OCI-LY3 (cell line): ENCODE data around the gene SPSB4.

Experiments
- H2AFZ ChIP-seq: fragments of 200-600, 300-600 bp; shearing (Covaris generic); 2 replicates; pipeline ENCODE4 v1.6.0; 2014; ENCODE audit warnings: antibody characterized with exemption, low read depth, low read length
- H3K27ac ChIP-seq: fragments of 200-600, 300-600 bp; sonication (generic); 2 replicates; pipeline ENCODE4 v1.5.1; 2014; ENCODE audit warnings: mild to moderate bottlenecking, low read length, moderate library complexity, mixed read lengths
- H3K27me3 ChIP-seq: fragments of 200-600, 300-600 bp; sonication (generic); 2 replicates; pipeline ENCODE4 v1.6.1; 2014; ENCODE audit warnings: low read depth, low read length, mixed read lengths
- H3K36me3 ChIP-seq: fragments of 200-600, 300-600 bp; sonication (generic); replicated peaks from 2 replicates; pipeline ENCODE3; 2014; ENCODE audit warnings: low read depth, low read length, mixed read lengths
- H3K4me1 ChIP-seq: fragments of 300-600, 200-600 bp; sonication (generic); 2 replicates; pipeline ENCODE4 v1.6.1; 2014; ENCODE audit warnings: low read length, mixed read lengths
- H3K4me2 ChIP-seq: fragments of 200-600, 300-600 bp; sonication (generic); 2 replicates; pipeline ENCODE4 v1.6.1; 2014; ENCODE audit warnings: low read length, mixed read lengths
- H3K4me3 ChIP-seq: fragments of 300-600, 200-600 bp; sonication (generic); 2 replicates; pipeline ENCODE4 v1.5.1; 2014; ENCODE audit warnings: antibody characterized with exemption, mild to moderate bottlenecking, low read length, moderate library complexity
- H3K79me2 ChIP-seq: fragments of 300-600, 200-600 bp; shearing (Covaris generic); 2 replicates; pipeline ENCODE4 v1.6.1; 2014; ENCODE audit warnings: mild to moderate bottlenecking, low read length, mixed read lengths
- H3K9ac ChIP-seq: fragments of 300-600, 200-600 bp; shearing (Covaris generic); 2 replicates; pipeline ENCODE4 v1.6.0; 2014; ENCODE audit warnings: mild to moderate bottlenecking, low read length, moderate library complexity
- H3K9me3 ChIP-seq: fragments of 200-600, 300-600 bp; shearing (Covaris generic); 2 replicates; pipeline ENCODE4 v1.6.1; 2014; ENCODE audit warnings: low read length, mixed read lengths; ENCODE audit not compliant: insufficient read depth
- H4K20me1 ChIP-seq: fragments of 200-600, 300-600 bp; sonication (generic); 2 replicates; pipeline ENCODE4 v1.6.1; 2016; ENCODE audit warnings: low read length, mixed read lengths; ENCODE audit not compliant: insufficient read depth
- CTCF ChIP-seq: fragments of 200-600, 300-600 bp; sonication (generic); IDR thresholded peaks from 2 replicates; pipeline ENCODE4 v1.5.1; 2014; ENCODE audit warnings: antibody characterized with exemption, low read length, low read depth
- EZH2phosphoT487 ChIP-seq: fragments of 200-600 bp; shearing (Covaris generic); IDR thresholded peaks from 2 replicates; pipeline ENCODE4 v1.6.1; 2018; ENCODE audit warnings: antibody characterized with exemption, mixed run types, low read depth

SPSB4 gene

GRCh38 chr3:141019244-141019643 is 31.9 kb upstream of the SPSB4 start:
- Histone ChIP-seq H3K79me2 (no peaks in the 10 kb centered on the region), H3K9me3 (no peaks in the 10 kb centered on the region), H3K9ac (no peak overlapping the region), H2AFZ (no peak overlapping the region), H3K4me1 (no peaks in the 10 kb centered on the region), H3K4me2 (no peak overlapping the region), H3K36me3 (no peaks in the 10 kb centered on the region), H3K27ac (no peak overlapping the region), H3K4me3 (no peak overlapping the region), H3K27me3 (peaks cover 8% of the 10 kb centered on the region; the same call in 1 of the 2 replicates), H4K20me1 (no peaks in the 10 kb centered on the region)
- TF ChIP-seq CTCF = no peak

- H3K4me1 ChIP-seq = no peaks in the 10 kb centered on the region
- H3K9me3 ChIP-seq = no peaks in the 10 kb centered on the region
- TF ChIP-seq EZH2phosphoT487 (no peak), CTCF (no peak)
- H3K79me2 ChIP-seq = no peaks in the 10 kb centered on the region
- peaks cover 10% of the 10 kb centered on the region for H3K27me3 ChIP-seq
- no peak overlapping the region for H2AFZ ChIP-seq
- no peaks in the 10 kb centered on the region for H3K36me3 ChIP-seq
- no peak overlapping the region for H3K9ac ChIP-seq
- H3K27ac ChIP-seq = no peak overlapping the region
- no peak overlapping the region for H3K4me2 ChIP-seq
- H3K4me3 ChIP-seq = no peak overlapping the region
- H4K20me1 ChIP-seq = no peaks in the 10 kb centered on the region
Measured at GRCh38 chr3:141020143-141020830, 30.9 kb upstream of the SPSB4 start.

- Histone ChIP-seq H4K20me1 (no peaks in the 10 kb centered on the region), H2AFZ (no peak overlapping the region), H3K27ac (no peak overlapping the region), H3K79me2 (no peaks in the 10 kb centered on the region), H3K9me3 (no peaks in the 10 kb centered on the region), H3K4me3 (no peak overlapping the region), H3K4me2 (no peak overlapping the region), H3K36me3 (no peaks in the 10 kb centered on the region), H3K9ac (no peak overlapping the region), H3K27me3 (peaks cover 14% of the 10 kb centered on the region), H3K4me1 (no peaks in the 10 kb centered on the region)
- TF ChIP-seq EZH2phosphoT487 = no peak
- TF ChIP-seq CTCF = no peak
Measured at GRCh38 chr3:141021261-141021660, 29.9 kb upstream of the SPSB4 start.

GRCh38 chr3:141030296-141030695 is 20.9 kb upstream of the SPSB4 start:
- H4K20me1 ChIP-seq = no peaks in the 10 kb centered on the region
- H3K9me3 ChIP-seq = no peaks in the 10 kb centered on the region
- no peak overlapping the region for H3K27ac ChIP-seq
- H3K36me3 ChIP-seq = no peaks in the 10 kb centered on the region
- H3K79me2 ChIP-seq = no peaks in the 10 kb centered on the region
- no peak overlapping the region for H3K4me2 ChIP-seq
- no peak overlapping the region for H3K9ac ChIP-seq
- no peak for TF ChIP-seq CTCF
- no peak for TF ChIP-seq EZH2phosphoT487
- H2AFZ ChIP-seq = no peak overlapping the region
- H3K27me3 ChIP-seq = peaks cover 11% of the 10 kb centered on the region
- H3K4me3 ChIP-seq = no peak overlapping the region
- no peaks in the 10 kb centered on the region for H3K4me1 ChIP-seq
